Measurements from ENCODE around the gene ZNF500. TPM values are rescaled to one million over a fixed set of nuclear protein-coding genes. Genes with fewer than 3 reads are reported as not detected.
"Not testable (repeated sequence)": the region's sequence is repeated elsewhere in the genome, so short reads cannot be mapped to it uniquely, and the experiment has no call there.

The ZNF500 gene
- polyA plus RNA-seq, 1 of the 3 experiments (the other 2 are of a cell fraction), result 6.3 TPM

DNA sequence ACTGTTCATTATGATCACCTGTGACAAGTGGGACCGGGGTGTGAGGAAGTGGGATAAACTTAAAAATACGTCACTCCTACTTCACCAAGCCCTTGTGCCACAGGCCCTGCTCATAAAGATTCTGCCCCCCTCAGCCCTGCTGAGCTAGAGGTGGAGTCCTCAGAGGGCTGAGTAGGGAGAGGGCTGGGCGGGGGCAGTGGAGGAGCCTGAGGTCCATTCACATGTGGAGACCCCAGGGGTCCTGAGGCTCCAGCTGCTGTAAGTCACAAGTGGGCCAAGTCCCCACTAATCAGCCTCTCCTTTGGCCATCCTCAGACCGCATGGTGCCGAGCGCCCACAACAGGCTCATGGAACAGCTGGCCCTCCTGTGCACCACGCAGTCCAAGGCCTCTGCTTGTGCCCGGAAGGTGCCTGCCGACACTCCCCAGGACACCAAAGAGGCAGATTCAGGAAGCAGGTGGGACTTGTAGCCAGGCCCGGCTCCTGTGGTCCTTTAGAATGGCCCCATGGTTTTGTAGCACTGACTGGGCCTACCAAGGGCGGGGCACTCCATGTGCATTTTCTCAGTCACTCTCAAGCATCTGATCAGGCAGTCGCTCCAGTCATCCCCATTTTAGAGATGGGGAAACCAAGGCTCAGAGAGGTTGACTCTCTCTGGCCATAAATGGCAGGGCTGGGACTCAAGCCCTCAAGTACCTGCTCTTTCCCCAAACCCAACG is 22.2 kb downstream of the ZNF500 start (continued):
- TF ChIP-seq, protein P1, sequence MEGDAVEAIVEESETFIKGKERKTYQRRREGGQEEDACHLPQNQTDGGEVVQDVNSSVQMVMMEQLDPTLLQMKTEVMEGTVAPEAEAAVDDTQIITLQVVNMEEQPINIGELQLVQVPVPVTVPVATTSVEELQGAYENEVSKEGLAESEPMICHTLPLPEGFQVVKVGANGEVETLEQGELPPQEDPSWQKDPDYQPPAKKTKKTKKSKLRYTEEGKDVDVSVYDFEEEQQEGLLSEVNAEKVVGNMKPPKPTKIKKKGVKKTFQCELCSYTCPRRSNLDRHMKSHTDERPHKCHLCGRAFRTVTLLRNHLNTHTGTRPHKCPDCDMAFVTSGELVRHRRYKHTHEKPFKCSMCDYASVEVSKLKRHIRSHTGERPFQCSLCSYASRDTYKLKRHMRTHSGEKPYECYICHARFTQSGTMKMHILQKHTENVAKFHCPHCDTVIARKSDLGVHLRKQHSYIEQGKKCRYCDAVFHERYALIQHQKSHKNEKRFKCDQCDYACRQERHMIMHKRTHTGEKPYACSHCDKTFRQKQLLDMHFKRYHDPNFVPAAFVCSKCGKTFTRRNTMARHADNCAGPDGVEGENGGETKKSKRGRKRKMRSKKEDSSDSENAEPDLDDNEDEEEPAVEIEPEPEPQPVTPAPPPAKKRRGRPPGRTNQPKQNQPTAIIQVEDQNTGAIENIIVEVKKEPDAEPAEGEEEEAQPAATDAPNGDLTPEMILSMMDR (IDR thresholded peaks at IDR 0.05), result no peak
- TF ChIP-seq FOXJ3 (CRISPR knock-in tag; IDR thresholded peaks at IDR 0.05) (no peak), FOXM1 (IDR thresholded peaks at IDR 0.05; ENCODE audit: low read depth) (no peak), RAD21 (IDR thresholded peaks at IDR 0.05; ENCODE audit: low read length) (no peak), GATA2 (CRISPR knock-in tag; IDR thresholded peaks at IDR 0.05) (no peak), RFX5 (IDR thresholded peaks at IDR 0.05; ENCODE audit: low read length) (no peak), TEAD4 (IDR thresholded peaks at IDR 0.05; ENCODE audit: borderline replicate concordance, insufficient read depth) (no peak)

DNA sequence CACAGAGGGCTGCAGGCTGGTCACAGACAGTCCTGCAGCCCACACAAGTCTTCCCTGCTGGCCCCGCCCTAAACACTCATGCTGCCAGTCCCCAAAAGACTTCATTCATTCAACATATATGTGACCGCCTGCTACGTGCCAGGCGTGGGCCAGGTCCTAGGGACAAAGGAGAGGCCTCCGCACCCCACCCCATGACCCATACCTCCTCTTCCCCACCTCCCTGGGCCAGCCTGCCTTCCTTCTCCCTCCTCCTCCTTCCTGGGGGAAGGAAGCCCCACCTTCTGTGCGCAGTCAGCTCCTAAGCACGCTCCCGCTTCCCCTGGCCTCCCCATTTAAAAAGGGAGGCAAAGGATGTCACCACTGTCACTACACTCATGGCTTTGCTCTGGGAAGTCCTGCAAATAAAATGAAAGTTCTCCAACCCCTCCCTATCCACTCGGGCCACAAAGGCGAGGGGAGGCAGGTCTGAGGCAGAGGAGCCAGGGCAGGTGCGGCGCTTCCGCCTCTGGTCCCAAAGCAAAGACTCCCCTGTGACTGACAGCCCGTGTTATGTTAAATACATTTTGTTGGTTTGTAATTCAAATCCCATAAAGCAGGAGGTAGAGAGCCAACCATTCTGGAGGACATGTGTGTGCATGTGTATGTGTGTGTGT is 23.6 kb downstream of the ZNF500 start:
- H3K9me2 ChIP-seq, result no peaks in the 10 kb centered on the region
- no peak overlapping the region for H3K4me3 ChIP-seq (ENCODE audit: low read depth in 2 of 2, low read length in 1 of 2)
- H3K9me3 ChIP-seq, result no peaks in the 10 kb centered on the region
- CTCF ChIA-PET, result interaction anchor here (0.6 kb wide), 1 partner anchor 37 kb away, joined by 3 read pairs; no protein-coding TSS in a partner anchor
- no peak overlapping the region for H2AFZ ChIP-seq (ENCODE audit: low read depth)
- no peaks in the 10 kb centered on the region for H3K27me3 ChIP-seq (ENCODE audit: insufficient read depth)
- no peak overlapping the region for H3K27ac ChIP-seq (ENCODE audit: low read depth in 2 of 2, low read length in 1 of 2)
- no peaks in the 10 kb centered on the region for H3F3A ChIP-seq (replicated peaks; ENCODE audit: insufficient read depth)
- H3K9ac ChIP-seq, result no peak overlapping the region
- DNase-seq, result no peak
- TF ChIP-seq NRF1 (IDR thresholded peaks at IDR 0.05; ENCODE audit: low read depth, low read length) (no peak), EZH2phosphoT487 (IDR thresholded peaks at IDR 0.05; ENCODE audit: borderline replicate concordance, low read depth) (no peak), FOXJ3 (CRISPR knock-in tag; IDR thresholded peaks at IDR 0.05) (no peak), YY1 (IDR thresholded peaks at IDR 0.05; ENCODE audit: low read depth) (no peak), POLR2AphosphoS5 (IDR thresholded peaks at IDR 0.05; ENCODE audit: low read depth, low read length) (no peak), FOSL2 (IDR thresholded peaks at IDR 0.05; ENCODE audit: borderline replicate concordance, low read depth) (no peak)
- TF ChIP-seq, protein P2, sequence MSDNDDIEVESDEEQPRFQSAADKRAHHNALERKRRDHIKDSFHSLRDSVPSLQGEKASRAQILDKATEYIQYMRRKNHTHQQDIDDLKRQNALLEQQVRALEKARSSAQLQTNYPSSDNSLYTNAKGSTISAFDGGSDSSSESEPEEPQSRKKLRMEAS (IDR thresholded peaks at IDR 0.05; ENCODE audit: low read depth), result no peak
- TF ChIP-seq, protein P3, sequence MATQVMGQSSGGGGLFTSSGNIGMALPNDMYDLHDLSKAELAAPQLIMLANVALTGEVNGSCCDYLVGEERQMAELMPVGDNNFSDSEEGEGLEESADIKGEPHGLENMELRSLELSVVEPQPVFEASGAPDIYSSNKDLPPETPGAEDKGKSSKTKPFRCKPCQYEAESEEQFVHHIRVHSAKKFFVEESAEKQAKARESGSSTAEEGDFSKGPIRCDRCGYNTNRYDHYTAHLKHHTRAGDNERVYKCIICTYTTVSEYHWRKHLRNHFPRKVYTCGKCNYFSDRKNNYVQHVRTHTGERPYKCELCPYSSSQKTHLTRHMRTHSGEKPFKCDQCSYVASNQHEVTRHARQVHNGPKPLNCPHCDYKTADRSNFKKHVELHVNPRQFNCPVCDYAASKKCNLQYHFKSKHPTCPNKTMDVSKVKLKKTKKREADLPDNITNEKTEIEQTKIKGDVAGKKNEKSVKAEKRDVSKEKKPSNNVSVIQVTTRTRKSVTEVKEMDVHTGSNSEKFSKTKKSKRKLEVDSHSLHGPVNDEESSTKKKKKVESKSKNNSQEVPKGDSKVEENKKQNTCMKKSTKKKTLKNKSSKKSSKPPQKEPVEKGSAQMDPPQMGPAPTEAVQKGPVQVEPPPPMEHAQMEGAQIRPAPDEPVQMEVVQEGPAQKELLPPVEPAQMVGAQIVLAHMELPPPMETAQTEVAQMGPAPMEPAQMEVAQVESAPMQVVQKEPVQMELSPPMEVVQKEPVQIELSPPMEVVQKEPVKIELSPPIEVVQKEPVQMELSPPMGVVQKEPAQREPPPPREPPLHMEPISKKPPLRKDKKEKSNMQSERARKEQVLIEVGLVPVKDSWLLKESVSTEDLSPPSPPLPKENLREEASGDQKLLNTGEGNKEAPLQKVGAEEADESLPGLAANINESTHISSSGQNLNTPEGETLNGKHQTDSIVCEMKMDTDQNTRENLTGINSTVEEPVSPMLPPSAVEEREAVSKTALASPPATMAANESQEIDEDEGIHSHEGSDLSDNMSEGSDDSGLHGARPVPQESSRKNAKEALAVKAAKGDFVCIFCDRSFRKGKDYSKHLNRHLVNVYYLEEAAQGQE (IDR thresholded peaks at IDR 0.05; ENCODE audit: low read depth, low read length), result no peak
- TF ChIP-seq, protein P4, sequence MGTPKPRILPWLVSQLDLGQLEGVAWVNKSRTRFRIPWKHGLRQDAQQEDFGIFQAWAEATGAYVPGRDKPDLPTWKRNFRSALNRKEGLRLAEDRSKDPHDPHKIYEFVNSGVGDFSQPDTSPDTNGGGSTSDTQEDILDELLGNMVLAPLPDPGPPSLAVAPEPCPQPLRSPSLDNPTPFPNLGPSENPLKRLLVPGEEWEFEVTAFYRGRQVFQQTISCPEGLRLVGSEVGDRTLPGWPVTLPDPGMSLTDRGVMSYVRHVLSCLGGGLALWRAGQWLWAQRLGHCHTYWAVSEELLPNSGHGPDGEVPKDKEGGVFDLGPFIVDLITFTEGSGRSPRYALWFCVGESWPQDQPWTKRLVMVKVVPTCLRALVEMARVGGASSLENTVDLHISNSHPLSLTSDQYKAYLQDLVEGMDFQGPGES (IDR thresholded peaks at IDR 0.05; ENCODE audit: low read depth, low read length), result no peak
- 89% methylated on average over 9 of the region's 14 CpGs for WGBS (ENCODE audit: low lambda C conversion rate)
- H3K4me1 ChIP-seq (ENCODE audit: control insufficient read depth in 1 of 2, insufficient read depth in 2 of 2, low read depth in 1 of 2, low read length in 1 of 2), result no peaks in the 10 kb centered on the region; a peak in 1 of 4 replicates
- no peaks in the 10 kb centered on the region for H3K36me3 ChIP-seq (replicated peaks in 1 of 2; ENCODE audit: control insufficient read depth in 1 of 2, insufficient read depth in 2 of 2, low read length in 1 of 2)
- no peaks in the 10 kb centered on the region for H3K79me2 ChIP-seq (ENCODE audit: insufficient read depth)
- no peak overlapping the region for H3K4me2 ChIP-seq
- POLR2A ChIA-PET, result no interaction called here
- H4K20me1 ChIP-seq (ENCODE audit: insufficient read depth), result no peaks in the 10 kb centered on the region

DNA sequence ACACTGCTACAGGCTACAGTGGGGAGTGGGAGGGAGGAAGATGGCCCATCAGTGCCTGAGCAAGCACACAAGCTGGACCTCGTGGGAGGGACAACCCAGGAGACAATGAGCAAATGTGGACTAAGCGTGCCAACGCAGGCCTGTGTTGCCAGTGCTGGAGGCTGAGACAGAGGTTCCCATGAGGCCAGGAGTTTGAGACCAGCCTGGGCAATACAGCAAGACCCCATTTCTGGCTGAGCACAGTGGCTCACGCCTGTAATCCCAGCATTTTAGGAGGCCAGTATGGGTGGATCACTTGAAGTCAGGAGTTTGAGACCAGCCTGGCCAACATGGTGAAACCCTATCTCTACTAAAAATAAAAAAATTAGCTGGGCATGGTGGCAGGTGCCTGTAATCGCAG is 28.6 kb downstream of the ZNF500 start:
- DNase-seq; H3K9me2 ChIP-seq; H3K9ac ChIP-seq; H3K79me2 ChIP-seq (ENCODE audit: insufficient read depth); CTCF ChIA-PET; H3K9me3 ChIP-seq; H3K4me1 ChIP-seq (ENCODE audit: control insufficient read depth in 1 of 2, insufficient read depth in 2 of 2, low read depth in 1 of 2, low read length in 1 of 2); H2AFZ ChIP-seq (ENCODE audit: low read depth); H3K27me3 ChIP-seq (ENCODE audit: insufficient read depth); H3K4me3 ChIP-seq (ENCODE audit: low read depth in 2 of 2, low read length in 1 of 2); H3K4me2 ChIP-seq; H3K27ac ChIP-seq (ENCODE audit: low read depth in 2 of 2, low read length in 1 of 2); H3F3A ChIP-seq (replicated peaks; ENCODE audit: insufficient read depth); H3K36me3 ChIP-seq (replicated peaks in 1 of 2; ENCODE audit: control insufficient read depth in 1 of 2, insufficient read depth in 2 of 2, low read length in 1 of 2); H4K20me1 ChIP-seq (ENCODE audit: insufficient read depth): not testable (repeated sequence)
- WGBS (ENCODE audit: low lambda C conversion rate), result 78% methylated on average over 5 of the region's 5 CpGs
- POLR2A ChIA-PET, result interaction anchor here (1.3 kb wide), 1 partner anchor 64 kb away, joined by 5 read pairs; the partner anchor contains the start of gene ROGDI

Data from SK-N-SH (cell line).